Measurements from ENCODE around the gene ZNF532. TPM values are rescaled to one million over a fixed set of nuclear protein-coding genes. Genes with fewer than 3 reads are reported as not detected.

Gene ZNF532
- total RNA-seq, 6 donors from 2014 or later: 35.6 to 76.5 (median 42.9) TPM

GRCh38 chr18:59035591-59035990, 170.9 kb downstream of the ZNF532 start:
- no peak overlapping the region for H3K27ac ChIP-seq
- 89 to 96% methylated on average over 8 of the region's 8 CpGs for WGBS, 2 donors

More at GRCh38 chr18:59035591-59035990, 170.9 kb downstream of the ZNF532 start:
- H3K4me1 ChIP-seq: no peaks in the 10 kb centered on the region
- TF ChIP-seq EP300 (IDR thresholded peaks at IDR 0.05) (no peak), POLR2A (IDR thresholded peaks at IDR 0.05) (no peak), POLR2AphosphoS5 (IDR thresholded peaks at IDR 0.05) (no peak), CTCF (IDR thresholded peaks at IDR 0.05) (no peak)
- ATAC-seq (ENCODE audit: low FRiP score in 2 of 2): no peak
- no peaks in the 10 kb centered on the region for H3K9me3 ChIP-seq
- no peak for DNase-seq
- H3K27me3 ChIP-seq: no peaks in the 10 kb centered on the region
- no peaks in the 10 kb centered on the region for H3K36me3 ChIP-seq
- H3K4me3 ChIP-seq: no peak overlapping the region

Small RNA genes within 50 kb of the gene (small RNA-seq; reads per million reads assigned to genes)
- gene RF00096 (0 reads per million in 4 donors), gene RNU2-69P (0.06 to 3.3 (median 0.13) reads per million in 4 donors)

Other genes starting within 250 kb of the ZNF532 start
- 1 to 10 TPM in 2 of 6 donors, under 1 TPM in 3, not detected in 1; 0.07 to 1.7 (median 0.34) TPM for gene ALPK2, start 235.8 kb upstream of the ZNF532 start, total RNA-seq
- 10 to 100 TPM; 17.1 to 29.3 (median 24.6) TPM for gene MALT1, start 193.4 kb upstream of the ZNF532 start, total RNA-seq

All from upper lobe of left lung (tissue), 6 donors.